ENCODE results near the gene TIMP1. TPM values are rescaled to one million over a fixed set of nuclear protein-coding genes. Genes with fewer than 3 reads are reported as not detected.

TIMP1 gene
- total RNA-seq, 2 donors from 2014 or later, result 63.5 to 74.8 TPM

DNA sequence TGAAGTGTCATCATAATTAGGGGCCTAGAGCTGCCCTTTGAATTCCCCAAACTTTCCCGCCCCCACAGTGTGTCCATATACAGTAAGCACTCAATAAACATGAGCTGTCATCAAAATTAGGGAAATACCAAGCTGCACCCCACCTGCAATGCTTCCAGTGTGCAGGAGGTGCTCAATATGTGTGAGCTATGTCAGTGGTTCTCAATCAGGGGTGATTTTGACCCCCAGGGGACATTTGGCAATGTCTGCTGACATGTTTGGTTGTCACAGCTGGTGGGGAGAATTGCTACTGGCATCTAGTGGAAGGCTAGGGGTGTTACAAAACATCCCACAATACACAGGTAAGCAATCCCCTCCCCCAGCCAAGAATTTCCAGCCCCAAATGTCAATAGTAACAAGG, 46.7 kb downstream of the TIMP1 start:
- H3K27ac ChIP-seq (ENCODE audit: low read depth, low read length), result no peak overlapping the region
- H3K27me3 ChIP-seq (ENCODE audit: control insufficient read depth, insufficient read depth, low read length, poor library complexity, severe bottlenecking), result no peaks in the 10 kb centered on the region
- peak overlapping the region; percentile 75 for H3K27ac Mint-ChIP-seq
- H3K4me1 ChIP-seq (ENCODE audit: control insufficient read depth, insufficient read depth, low read length), result no peaks in the 10 kb centered on the region
- TF ChIP-seq, protein P1, sequence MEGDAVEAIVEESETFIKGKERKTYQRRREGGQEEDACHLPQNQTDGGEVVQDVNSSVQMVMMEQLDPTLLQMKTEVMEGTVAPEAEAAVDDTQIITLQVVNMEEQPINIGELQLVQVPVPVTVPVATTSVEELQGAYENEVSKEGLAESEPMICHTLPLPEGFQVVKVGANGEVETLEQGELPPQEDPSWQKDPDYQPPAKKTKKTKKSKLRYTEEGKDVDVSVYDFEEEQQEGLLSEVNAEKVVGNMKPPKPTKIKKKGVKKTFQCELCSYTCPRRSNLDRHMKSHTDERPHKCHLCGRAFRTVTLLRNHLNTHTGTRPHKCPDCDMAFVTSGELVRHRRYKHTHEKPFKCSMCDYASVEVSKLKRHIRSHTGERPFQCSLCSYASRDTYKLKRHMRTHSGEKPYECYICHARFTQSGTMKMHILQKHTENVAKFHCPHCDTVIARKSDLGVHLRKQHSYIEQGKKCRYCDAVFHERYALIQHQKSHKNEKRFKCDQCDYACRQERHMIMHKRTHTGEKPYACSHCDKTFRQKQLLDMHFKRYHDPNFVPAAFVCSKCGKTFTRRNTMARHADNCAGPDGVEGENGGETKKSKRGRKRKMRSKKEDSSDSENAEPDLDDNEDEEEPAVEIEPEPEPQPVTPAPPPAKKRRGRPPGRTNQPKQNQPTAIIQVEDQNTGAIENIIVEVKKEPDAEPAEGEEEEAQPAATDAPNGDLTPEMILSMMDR (conservative IDR thresholded peaks at IDR 0.05), result peak; percentile 52
- H3K27me3 Mint-ChIP-seq (ENCODE audit: insufficient read depth), result no peaks in the 10 kb centered on the region
- H3K4me3 ChIP-seq (ENCODE audit: low read length), result no peak overlapping the region
- H3K9ac ChIP-seq (ENCODE audit: extremely low read depth, low read length, poor library complexity, severe bottlenecking), result no peak overlapping the region
- H3K4me3 Mint-ChIP-seq, result no peak overlapping the region
- 86 to 91% methylated on average over 1 of the region's 1 CpG for WGBS, 2 experiments (ENCODE audit: insufficient coverage in 1 of 2, insufficient read length in 1 of 2)
- peaks cover 59% of the 10 kb centered on the region for H3K9me3 Mint-ChIP-seq
- no peaks in the 10 kb centered on the region for H3K36me3 Mint-ChIP-seq (ENCODE audit: low read depth)
- no peaks in the 10 kb centered on the region for H3K9me3 ChIP-seq (ENCODE audit: control insufficient read depth, low read length)
- H3K36me3 ChIP-seq (ENCODE audit: control insufficient read depth, insufficient read depth, low read length), result no peaks in the 10 kb centered on the region
- peak; percentile 71 for DNase-seq
- H3K4me1 Mint-ChIP-seq, result peaks cover 13% of the 10 kb centered on the region

DNA sequence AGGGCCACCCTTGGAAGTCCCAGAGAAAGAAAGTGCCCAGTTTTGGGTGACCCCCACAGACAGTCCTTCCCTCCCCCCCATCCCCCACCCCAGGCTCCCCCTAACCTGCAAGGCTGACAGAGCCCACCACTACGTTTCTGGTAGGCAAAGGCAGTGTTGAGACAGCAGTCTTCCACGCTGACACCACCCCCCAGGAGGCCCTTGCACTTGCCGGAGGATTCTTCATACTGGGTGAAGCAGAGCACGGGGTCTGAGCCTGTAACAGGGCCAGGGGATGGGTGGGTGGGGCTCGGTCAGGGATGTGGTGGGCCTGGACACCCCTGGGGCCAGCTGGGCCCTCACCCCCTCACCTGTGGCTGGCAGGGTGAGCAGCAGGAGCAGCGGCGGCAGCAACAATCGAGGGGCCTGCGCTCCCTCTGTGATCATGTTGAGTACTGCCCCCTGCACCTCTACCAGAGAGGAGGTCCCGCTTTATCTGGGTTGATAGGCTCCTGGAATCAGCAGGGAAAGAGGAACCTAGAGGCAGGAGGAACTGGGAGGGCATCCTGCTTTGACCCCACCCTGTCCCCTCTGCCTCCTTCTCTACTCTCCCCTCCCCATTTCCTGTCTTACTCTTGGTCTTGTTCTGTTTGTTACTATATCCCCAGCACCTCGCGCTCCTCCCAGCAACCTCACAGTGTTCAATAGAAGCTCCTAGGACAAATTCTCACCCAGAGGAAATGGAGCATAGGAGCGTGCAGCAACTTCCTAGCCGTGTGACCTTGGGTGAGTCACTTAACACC, 47.4 kb downstream of the TIMP1 start, which contains the start of gene CFP:
CFP (minus strand) TSS at position 512 of the 782 bp plus-strand sequence; CDS start at position 426, 86 bp downstream.
- Histone ChIP-seq H3K4me3 (ENCODE audit: low read length) (no peak within 1 kb of the TSS), H3K9me3 (ENCODE audit: control insufficient read depth, low read length) (no peaks in the 10 kb centered on the region), H3K9ac (ENCODE audit: extremely low read depth, low read length, poor library complexity, severe bottlenecking) (no peak within 1 kb of the TSS), H3K36me3 (ENCODE audit: control insufficient read depth, insufficient read depth, low read length) (no peaks in the 10 kb centered on the region), H3K27me3 (ENCODE audit: control insufficient read depth, insufficient read depth, low read length, poor library complexity, severe bottlenecking) (no peaks in the 10 kb centered on the region), H3K27ac (ENCODE audit: low read depth, low read length) (no peak within 1 kb of the TSS), H3K4me1 (ENCODE audit: control insufficient read depth, insufficient read depth, low read length) (no peaks in the 10 kb centered on the region)
- Mint-ChIP-seq H3K4me1 (peaks cover 13% of the 10 kb centered on the region), H3K9me3 (peaks cover 55% of the 10 kb centered on the region), H3K27me3 (ENCODE audit: insufficient read depth) (no peaks in the 10 kb centered on the region), H3K27ac (peak within 1 kb of the TSS; percentile 75), H3K36me3 (ENCODE audit: low read depth) (no peaks in the 10 kb centered on the region), H3K4me3 (no peak within 1 kb of the TSS)
- TF ChIP-seq, protein P1 (conservative IDR thresholded peaks at IDR 0.05), result no peak
- DNase-seq, result peak; percentile 59
- 70% methylated on average over 13 of the region's 14 CpGs; no CpG with 5 or more reads in 1 of the 2 experiments for WGBS, 2 experiments (ENCODE audit: insufficient coverage in 1 of 2, insufficient read length in 1 of 2)

DNA sequence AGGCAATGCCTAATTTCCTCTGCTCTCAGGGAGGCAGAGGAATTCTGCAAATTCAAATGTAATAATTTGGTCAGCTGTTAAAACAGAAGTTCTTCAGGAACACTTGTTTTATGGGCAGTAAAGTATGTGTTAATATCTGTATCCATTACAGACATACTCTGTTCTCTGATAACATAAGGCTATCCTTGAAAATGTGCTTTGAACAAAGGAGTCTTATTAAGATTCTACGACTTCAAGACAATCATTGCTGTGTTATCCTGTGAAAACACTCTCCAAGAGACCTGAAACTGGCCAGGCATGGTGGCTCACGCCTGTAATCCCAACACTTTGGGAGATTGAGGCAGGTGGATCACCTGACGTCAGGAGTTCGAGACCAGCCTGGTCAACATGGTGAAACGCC, 49.4 kb downstream of the TIMP1 start:
- H3K36me3 ChIP-seq (ENCODE audit: control insufficient read depth, insufficient read depth, low read length), result peaks cover 6% of the 10 kb centered on the region
- H3K27ac ChIP-seq (ENCODE audit: low read depth, low read length), result no peak overlapping the region
- H3K4me1 ChIP-seq (ENCODE audit: control insufficient read depth, insufficient read depth, low read length), result no peaks in the 10 kb centered on the region
- H3K9ac ChIP-seq (ENCODE audit: extremely low read depth, low read length, poor library complexity, severe bottlenecking), result no peak overlapping the region
- Mint-ChIP-seq H3K36me3 (ENCODE audit: low read depth) (peaks cover 6% of the 10 kb centered on the region), H3K27me3 (ENCODE audit: insufficient read depth) (no peaks in the 10 kb centered on the region), H3K4me3 (no peak overlapping the region), H3K4me1 (peaks cover 13% of the 10 kb centered on the region), H3K27ac (no peak overlapping the region), H3K9me3 (peaks cover 42% of the 10 kb centered on the region)
- TF ChIP-seq, protein P1 (conservative IDR thresholded peaks at IDR 0.05), result no peak
- no peaks in the 10 kb centered on the region for H3K27me3 ChIP-seq (ENCODE audit: control insufficient read depth, insufficient read depth, low read length, poor library complexity, severe bottlenecking)
- WGBS, 2 experiments (ENCODE audit: insufficient coverage in 1 of 2, insufficient read length in 1 of 2), result 100% methylated on average over 1 to 5 of the region's 5 CpGs
- no peaks in the 10 kb centered on the region for H3K9me3 ChIP-seq (ENCODE audit: control insufficient read depth, low read length)
- DNase-seq, result no peak
- no peak overlapping the region for H3K4me3 ChIP-seq (ENCODE audit: low read length)

Measured in endodermal cell (in vitro differentiated cells).